Stimulated activated naive CD8-positive, alpha-beta T cell treated with anti-CD3 and anti-CD28 coated beads, Interleukin-15, Interleukin-2, amounts not matched to agents 100 U/mL and 50 U/mL, for 24 hours (primary cell): ENCODE results near the gene LBHD1.
"Not testable (repeated sequence)": the region's sequence is repeated elsewhere in the genome, so short reads cannot be mapped to it uniquely, and the experiment has no call there.

Source experiments
- ATAC-seq: fragments of 150-1000 bp; cut with Tn5 transposase; one replicate; pipeline ENCODE4 v1.10.0; 2021
- DNase-seq: peaks from one replicate; pipeline ENCODE4 v3.0.0; 2021

LBHD1 gene

GRCh38 chr11:62621027-62621566 lies 51.0 kb downstream of the LBHD1 start:
- no peak for ATAC-seq
- no peak for DNase-seq

DNA sequence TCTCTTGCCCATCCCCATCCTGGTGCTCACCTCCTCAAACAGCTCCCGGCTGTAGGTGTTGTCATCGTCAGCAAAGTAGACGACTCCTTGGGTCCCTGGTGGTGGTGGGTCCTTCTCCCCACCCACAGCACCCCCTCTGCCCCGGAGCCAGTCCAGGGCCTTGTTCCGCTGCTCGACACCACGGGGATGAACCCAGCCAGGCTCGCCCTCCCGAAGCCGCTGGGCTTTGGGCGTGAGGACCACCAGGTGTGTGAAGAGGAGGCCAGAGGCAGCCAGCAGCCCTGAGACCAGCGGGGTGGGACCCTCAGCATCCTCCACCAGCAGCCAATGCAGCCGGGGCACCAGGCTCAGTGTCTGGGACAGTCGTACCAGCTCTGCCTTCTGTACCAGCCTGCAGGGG lies 55.1 kb downstream of the LBHD1 start:
- ATAC-seq, DNase-seq: not testable (repeated sequence)

GRCh38 chr11:62615521-62615920 lies 56.5 kb downstream of the LBHD1 start:
- no peak for ATAC-seq
- no peak for DNase-seq

- peak; percentile 59 for DNase-seq
- peak; percentile 9 for ATAC-seq
These were observed 57.8 kb downstream of the LBHD1 start for GRCh38 chr11:62614275-62614674.

GRCh38 chr11:62613291-62613778 lies 58.7 kb downstream of the LBHD1 start:
- ATAC-seq, result no peak

More at GRCh38 chr11:62613291-62613778, 58.7 kb downstream of the LBHD1 start:
- no peak for DNase-seq
